Thyroid gland (tissue), 4 donors: Measurements from ENCODE around the gene TRIM24.

ENCODE experiments used
- CTCF ChIP-seq, 6 experiments: fragments of 200-600 bp in 3 of 6; fragments of 450-650 bp in 3 of 6; sonication (generic) in 3 of 6; IDR thresholded peaks; one replicate each; pipeline ENCODE4 v1.5.1; 2016 to 2019; ENCODE audit warnings: antibody characterized with exemption in 6 of 6, mild to moderate bottlenecking in 2 of 6, inconsistent platforms in 1 of 6, moderate library complexity in 1 of 6
- POLR2A ChIP-seq, 2 donors: fragments of 450-650 bp; IDR thresholded peaks; one replicate each; pipeline ENCODE4 v1.6.1; 2017; ENCODE audit warnings: antibody characterized with exemption in 2 of 2, mild to moderate bottlenecking in 2 of 2, moderate library complexity in 1 of 2

- TF ChIP-seq CTCF (IDR thresholded peaks at IDR 0.05) (no peak), POLR2A (IDR thresholded peaks at IDR 0.05) (no peak)
Measured at GRCh38 chr7:138618933-138619332, 158.9 kb downstream of the TRIM24 start.
